ENCODE data around the gene GRIK4. TPM values are rescaled to one million over a fixed set of nuclear protein-coding genes. Genes with fewer than 3 reads are reported as not detected.

Gene GRIK4
- total and polyA plus RNA-seq, 2 donors (not counting 1 experiment from before 2014, with no cell fraction given), result 0.12 to 0.27 TPM

- Histone ChIP-seq H3K4me1 (ENCODE audit: control insufficient read depth in 2 of 2, insufficient read depth in 2 of 2, low read length in 2 of 2) (no peaks in the 10 kb centered on the region), H3K9ac (ENCODE audit: low read length) (no peak overlapping the region), H3K4me3 (ENCODE audit: control extremely low read depth in 1 of 5, extremely low read depth in 1 of 5, insufficient read depth in 1 of 5, low read depth in 2 of 5, low read length in 4 of 5) (no peak overlapping the region), H3K27me3 (replicated peaks in 1 of 4; ENCODE audit: control extremely low read depth in 1 of 4, control insufficient read depth in 3 of 4, insufficient read depth in 4 of 4, low read length in 3 of 4) (peaks cover 0 to 4% (median 2%) of the 10 kb centered on the region in 4 experiments), H3K79me2 (ENCODE audit: control insufficient read depth, insufficient read depth, low read length) (no peaks in the 10 kb centered on the region), H3K9me3 (ENCODE audit: control extremely low read depth in 1 of 3, control insufficient read depth in 2 of 3, insufficient read depth in 1 of 3, low read length in 2 of 3) (no peaks in the 10 kb centered on the region), H2AFZ (ENCODE audit: insufficient read depth, low read depth, low read length, poor library complexity, severe bottlenecking) (no peak overlapping the region), H3K36me3 (replicated peaks in 1 of 2; ENCODE audit: control extremely low read depth in 1 of 2, control insufficient read depth in 1 of 2, extremely low read depth in 1 of 2, insufficient read depth in 2 of 2, low read length in 1 of 2) (no peaks in the 10 kb centered on the region), H4K20me1 (ENCODE audit: control insufficient read depth, insufficient read depth, low read length, poor library complexity, severe bottlenecking) (no peaks in the 10 kb centered on the region), H3K4me2 (replicated peaks; ENCODE audit: low read depth, low read length, poor library complexity, severe bottlenecking) (no peak overlapping the region), H3K27ac (ENCODE audit: low read length in 2 of 2) (no peak overlapping the region)
- WGBS (ENCODE audit: insufficient coverage), result 92% methylated on average over 4 of the region's 9 CpGs
- Mint-ChIP-seq H3K9me3 (ENCODE audit: insufficient read depth) (no peaks in the 10 kb centered on the region), H3K27ac (no peak overlapping the region), H3K27me3 (peaks cover 35% of the 10 kb centered on the region), H3K4me3 (no peak overlapping the region), H3K4me1 (no peaks in the 10 kb centered on the region)
- ChIA-PET CTCF (no interaction called here), POLR2A (no interaction called here)
- TF ChIP-seq EZH2 (IDR thresholded peaks at IDR 0.05; ENCODE audit: borderline replicate concordance, insufficient read depth, low read depth, low read length, poor library complexity, severe bottlenecking), result no peak
- TF ChIP-seq, protein P1, sequence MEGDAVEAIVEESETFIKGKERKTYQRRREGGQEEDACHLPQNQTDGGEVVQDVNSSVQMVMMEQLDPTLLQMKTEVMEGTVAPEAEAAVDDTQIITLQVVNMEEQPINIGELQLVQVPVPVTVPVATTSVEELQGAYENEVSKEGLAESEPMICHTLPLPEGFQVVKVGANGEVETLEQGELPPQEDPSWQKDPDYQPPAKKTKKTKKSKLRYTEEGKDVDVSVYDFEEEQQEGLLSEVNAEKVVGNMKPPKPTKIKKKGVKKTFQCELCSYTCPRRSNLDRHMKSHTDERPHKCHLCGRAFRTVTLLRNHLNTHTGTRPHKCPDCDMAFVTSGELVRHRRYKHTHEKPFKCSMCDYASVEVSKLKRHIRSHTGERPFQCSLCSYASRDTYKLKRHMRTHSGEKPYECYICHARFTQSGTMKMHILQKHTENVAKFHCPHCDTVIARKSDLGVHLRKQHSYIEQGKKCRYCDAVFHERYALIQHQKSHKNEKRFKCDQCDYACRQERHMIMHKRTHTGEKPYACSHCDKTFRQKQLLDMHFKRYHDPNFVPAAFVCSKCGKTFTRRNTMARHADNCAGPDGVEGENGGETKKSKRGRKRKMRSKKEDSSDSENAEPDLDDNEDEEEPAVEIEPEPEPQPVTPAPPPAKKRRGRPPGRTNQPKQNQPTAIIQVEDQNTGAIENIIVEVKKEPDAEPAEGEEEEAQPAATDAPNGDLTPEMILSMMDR (IDR thresholded peaks at IDR 0.05), result no peak
- DNase-seq, result no peak
- intact Hi-C loops (cut with micrococcal nuclease), result no loop called here
- ATAC-seq (ENCODE audit: low read depth), result no peak
These were observed 63.9 kb downstream of the GRIK4 start for GRCh38 chr11:120575461-120575860.

DNA sequence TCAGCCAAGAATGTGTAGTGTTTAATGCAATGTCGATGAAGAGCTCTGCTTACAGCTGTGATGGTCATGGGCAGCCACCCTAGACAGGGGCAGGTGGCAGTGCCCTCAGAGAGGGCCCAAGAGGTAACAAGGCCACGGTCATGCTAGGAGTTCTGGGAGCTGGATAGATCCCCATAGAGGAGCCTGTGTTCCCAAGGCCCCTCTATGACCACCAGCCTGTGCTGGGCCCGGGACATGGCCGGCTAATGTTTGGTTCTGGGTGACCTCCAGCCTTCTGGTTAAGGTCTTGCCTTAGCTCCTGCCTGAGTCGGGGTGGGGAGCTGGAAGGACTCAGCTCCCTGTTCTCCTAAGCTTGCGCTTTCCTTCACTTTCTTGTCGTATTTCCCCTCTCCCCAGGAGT, 65.1 kb downstream of the GRIK4 start:
- ChIA-PET CTCF (no interaction called here), POLR2A (no interaction called here)
- H3K9me3 Mint-ChIP-seq (ENCODE audit: insufficient read depth), result no peaks in the 10 kb centered on the region
- peaks cover 0 to 3% (median under 1%) of the 10 kb centered on the region in 4 experiments for H3K27me3 ChIP-seq (replicated peaks in 1 of 4; ENCODE audit: control extremely low read depth in 1 of 4, control insufficient read depth in 3 of 4, insufficient read depth in 4 of 4, low read length in 3 of 4)
- H3K79me2 ChIP-seq (ENCODE audit: control insufficient read depth, insufficient read depth, low read length), result no peaks in the 10 kb centered on the region
- no peak for DNase-seq
- no peak overlapping the region for H3K9ac ChIP-seq (ENCODE audit: low read length)
- H2AFZ ChIP-seq (ENCODE audit: insufficient read depth, low read depth, low read length, poor library complexity, severe bottlenecking), result no peak overlapping the region
- no peaks in the 10 kb centered on the region for H4K20me1 ChIP-seq (ENCODE audit: control insufficient read depth, insufficient read depth, low read length, poor library complexity, severe bottlenecking)
- WGBS (ENCODE audit: insufficient coverage), result 78% methylated on average over 3 of the region's 7 CpGs
- no peak overlapping the region for H3K4me2 ChIP-seq (replicated peaks; ENCODE audit: low read depth, low read length, poor library complexity, severe bottlenecking)
- H3K9me3 ChIP-seq (ENCODE audit: control extremely low read depth in 1 of 3, control insufficient read depth in 2 of 3, insufficient read depth in 1 of 3, low read length in 2 of 3), result no peaks in the 10 kb centered on the region
- H3K27ac Mint-ChIP-seq, result no peak overlapping the region
- no peak for ATAC-seq (ENCODE audit: low read depth)
- no peak overlapping the region for H3K27ac ChIP-seq (ENCODE audit: low read length in 2 of 2)
- H3K27me3 Mint-ChIP-seq, result peaks cover 37% of the 10 kb centered on the region
- intact Hi-C loops (cut with micrococcal nuclease), result no loop called here
- no peaks in the 10 kb centered on the region for H3K4me1 ChIP-seq (ENCODE audit: control insufficient read depth in 2 of 2, insufficient read depth in 2 of 2, low read length in 2 of 2)
- no peaks in the 10 kb centered on the region for H3K36me3 ChIP-seq (replicated peaks in 1 of 2; ENCODE audit: control extremely low read depth in 1 of 2, control insufficient read depth in 1 of 2, extremely low read depth in 1 of 2, insufficient read depth in 2 of 2, low read length in 1 of 2)
- TF ChIP-seq EZH2 (IDR thresholded peaks at IDR 0.05; ENCODE audit: borderline replicate concordance, insufficient read depth, low read depth, low read length, poor library complexity, severe bottlenecking), result no peak
- TF ChIP-seq, protein P1 (IDR thresholded peaks at IDR 0.05), result no peak
- H3K4me1 Mint-ChIP-seq, result no peaks in the 10 kb centered on the region
- no peak overlapping the region for H3K4me3 Mint-ChIP-seq
- no peak overlapping the region for H3K4me3 ChIP-seq (ENCODE audit: control extremely low read depth in 1 of 5, extremely low read depth in 1 of 5, insufficient read depth in 1 of 5, low read depth in 2 of 5, low read length in 4 of 5)
